Activated T-helper 17 cell treated with anti-CD3 and anti-CD28 coated beads, Interleukin-2, amount 50 U/mL, for 72 hours (primary cell): ENCODE data around the gene KSR1. TPM values are rescaled to one million over a fixed set of nuclear protein-coding genes. Genes with fewer than 3 reads are reported as not detected.
"Not testable (repeated sequence)": the region's sequence is repeated elsewhere in the genome, so short reads cannot be mapped to it uniquely, and the experiment has no call there.

Experiments used
- ATAC-seq: fragments of 150-1000 bp; cut with Tn5 transposase; replicated peaks from 2 replicates; pipeline ENCODE4 v1.10.0; 2021; ENCODE audit warnings: mild to moderate bottlenecking, moderate library complexity
- H3K27ac Mint-ChIP-seq: one replicate; pipeline ENCODE4 v1.8.0; 2022; ENCODE audit warnings: mixed read lengths
- H3K27me3 Mint-ChIP-seq: one replicate; pipeline ENCODE4 v1.8.0; 2022; ENCODE audit warnings: mixed read lengths
- H3K36me3 Mint-ChIP-seq: one replicate; pipeline ENCODE4 v1.8.0; 2022; ENCODE audit warnings: low read depth, mild to moderate bottlenecking, mixed read lengths
- H3K4me1 Mint-ChIP-seq: one replicate; pipeline ENCODE4 v1.8.0; 2022; ENCODE audit warnings: mixed read lengths
- H3K4me3 Mint-ChIP-seq: one replicate; pipeline ENCODE4 v1.8.0; 2022; ENCODE audit warnings: mild to moderate bottlenecking, mixed read lengths
- H3K9me3 Mint-ChIP-seq: one replicate; pipeline ENCODE4 v1.8.0; 2022; ENCODE audit warnings: mixed read lengths
- total RNA-seq, 2 donors: library from RNA; stranded (reverse); gene quantifications; one replicate each; pipeline ENCODE4 v1.2.3, GENCODE V29; 2022

Gene KSR1
- total RNA-seq, 2 donors from 2014 or later, result 46.1 to 52.6 TPM

DNA sequence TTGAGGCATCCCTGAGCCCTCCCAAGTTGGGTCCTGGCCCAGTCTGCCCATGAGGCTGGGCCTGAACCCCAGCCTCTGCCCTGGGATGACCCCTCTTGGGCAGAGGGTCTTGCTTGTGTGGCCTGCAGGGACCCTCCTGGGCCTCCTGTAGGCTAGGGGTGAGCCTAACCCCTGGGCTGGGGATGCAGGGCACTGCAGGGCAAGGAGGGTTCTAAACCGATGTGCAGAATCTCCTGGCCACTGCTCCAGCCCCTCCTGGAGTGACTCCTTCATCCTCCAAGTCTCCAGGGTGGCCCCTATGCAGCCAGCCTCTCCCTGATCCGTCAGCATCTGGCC is 212.2 kb downstream of the KSR1 start:
- no peak for ATAC-seq
- H3K4me1 Mint-ChIP-seq, result no peaks in the 10 kb centered on the region
- no peaks in the 10 kb centered on the region for H3K36me3 Mint-ChIP-seq
- H3K9me3 Mint-ChIP-seq, result no peaks in the 10 kb centered on the region
- no peak overlapping the region for H3K27ac Mint-ChIP-seq
- no peak overlapping the region for H3K4me3 Mint-ChIP-seq
- no peaks in the 10 kb centered on the region for H3K27me3 Mint-ChIP-seq

DNA sequence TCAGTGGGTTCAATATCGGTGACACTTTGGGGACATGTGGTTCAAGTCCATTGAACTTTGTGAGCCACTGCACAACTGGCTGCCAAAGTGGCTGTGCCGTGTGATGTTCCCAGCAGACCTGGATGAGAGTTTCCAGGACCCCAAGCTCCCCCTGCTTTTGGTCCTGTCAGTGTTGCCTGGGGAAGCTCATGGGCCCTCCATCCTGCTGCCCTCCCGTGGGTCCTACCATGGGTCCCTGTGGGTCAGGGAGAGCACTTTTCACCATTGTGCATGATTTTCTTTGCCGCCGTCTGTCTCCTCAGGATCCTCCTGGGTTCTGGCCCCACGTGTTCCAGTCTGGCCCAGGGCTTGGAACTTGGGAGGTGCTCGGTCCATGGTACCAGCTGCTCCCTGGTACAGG is 212.9 kb downstream of the KSR1 start:
- Mint-ChIP-seq H3K36me3 (no peaks in the 10 kb centered on the region), H3K4me3 (no peak overlapping the region), H3K27ac (no peak overlapping the region), H3K9me3 (no peaks in the 10 kb centered on the region), H3K27me3 (no peaks in the 10 kb centered on the region), H3K4me1 (no peaks in the 10 kb centered on the region)
- no peak for ATAC-seq

DNA sequence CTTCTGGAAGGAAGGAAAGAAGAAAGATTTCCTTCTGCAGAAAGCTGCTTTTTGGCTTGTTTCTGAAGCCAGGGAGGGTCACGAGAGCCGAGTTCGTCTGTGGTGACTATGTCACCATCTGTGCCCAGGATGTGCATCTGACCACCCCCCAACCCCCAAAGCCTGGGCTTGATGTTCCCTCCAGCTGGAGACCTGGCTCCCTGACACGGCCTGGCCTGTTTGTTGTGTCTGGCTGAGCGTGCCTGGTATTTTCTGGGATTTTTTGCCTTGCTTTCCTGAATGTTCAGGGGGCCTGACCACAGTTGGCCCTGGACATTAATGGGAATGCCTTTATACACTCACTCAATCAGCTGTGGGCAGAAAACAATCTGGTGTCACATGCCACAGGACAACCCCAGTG is 213.6 kb downstream of the KSR1 start:
- no peaks in the 10 kb centered on the region for H3K4me1 Mint-ChIP-seq
- H3K27ac Mint-ChIP-seq, result no peak overlapping the region
- no peaks in the 10 kb centered on the region for H3K27me3 Mint-ChIP-seq
- no peak for ATAC-seq
- H3K4me3 Mint-ChIP-seq, result no peak overlapping the region
- no peaks in the 10 kb centered on the region for H3K9me3 Mint-ChIP-seq
- no peaks in the 10 kb centered on the region for H3K36me3 Mint-ChIP-seq

DNA sequence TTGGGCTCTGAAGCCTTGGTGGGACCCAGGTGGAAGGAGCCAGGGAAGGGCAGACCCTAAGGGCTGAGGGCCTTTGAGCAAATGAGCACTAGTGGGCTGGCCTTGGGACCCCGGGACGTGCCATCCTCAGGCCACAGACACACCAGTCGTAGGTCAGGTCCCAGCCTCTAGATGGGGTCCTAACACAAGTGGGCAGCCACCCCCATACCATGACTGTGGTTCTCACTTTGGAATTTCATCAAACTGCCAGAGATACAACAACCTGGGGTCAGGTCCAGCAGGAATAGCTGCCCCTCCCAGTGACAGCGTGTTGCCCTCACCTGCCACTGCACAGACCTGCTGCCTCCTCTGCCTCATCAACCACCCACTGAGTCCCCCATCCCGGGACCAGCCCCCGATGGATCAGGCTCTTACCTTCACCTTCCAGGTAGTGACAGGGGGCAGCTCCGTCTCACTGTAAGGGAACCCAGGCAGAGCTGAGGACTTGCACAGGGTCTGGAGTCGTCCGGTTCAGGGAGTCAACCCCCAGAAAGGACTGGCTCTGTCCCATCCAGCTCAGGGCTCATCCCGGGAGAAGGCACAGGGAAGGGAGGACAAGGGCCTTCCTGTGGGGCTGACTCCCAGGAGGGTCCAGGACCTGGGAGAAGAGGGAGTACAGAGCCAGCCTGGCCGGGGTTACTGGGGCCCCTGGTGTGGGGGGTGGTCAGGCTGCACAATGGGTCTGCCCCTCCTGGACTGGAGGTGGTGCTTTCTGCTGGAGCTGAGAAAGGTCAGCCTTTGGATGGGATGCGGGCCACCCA is 214.7 kb downstream of the KSR1 start:
- ATAC-seq, result no peak
- H3K27ac Mint-ChIP-seq, result no peak overlapping the region

DNA sequence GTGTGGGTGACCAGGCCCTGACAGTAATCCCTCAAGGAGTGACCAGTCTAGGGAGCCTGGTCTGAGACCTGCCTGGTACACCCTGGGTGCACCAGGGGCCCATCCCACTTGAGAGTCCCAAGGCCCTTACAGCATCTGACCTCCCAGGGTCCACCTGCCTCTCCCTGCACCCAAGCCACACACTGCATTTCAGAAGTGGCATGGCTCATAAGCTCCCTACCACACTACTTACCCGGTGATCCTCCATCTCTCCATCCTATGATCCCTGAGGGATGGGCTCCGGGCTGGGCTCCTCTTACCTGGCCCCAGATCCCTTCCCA is 215.3 kb downstream of the KSR1 start:
- Mint-ChIP-seq H3K4me3 (no peak overlapping the region), H3K27ac (no peak overlapping the region), H3K9me3 (no peaks in the 10 kb centered on the region), H3K4me1 (no peaks in the 10 kb centered on the region), H3K27me3 (no peaks in the 10 kb centered on the region), H3K36me3 (no peaks in the 10 kb centered on the region)
- no peak for ATAC-seq

More for the DNA sequence above, 214.7 kb downstream of the KSR1 start:
- Mint-ChIP-seq H3K4me1 (no peaks in the 10 kb centered on the region), H3K36me3 (no peaks in the 10 kb centered on the region), H3K9me3 (no peaks in the 10 kb centered on the region), H3K4me3 (no peak overlapping the region), H3K27me3 (no peaks in the 10 kb centered on the region)

GRCh38 chr17:27671977-27672480 is 215.8 kb downstream of the KSR1 start:
- H3K4me1 Mint-ChIP-seq, H3K36me3 Mint-ChIP-seq, ATAC-seq, H3K27me3 Mint-ChIP-seq, H3K9me3 Mint-ChIP-seq, H3K4me3 Mint-ChIP-seq, H3K27ac Mint-ChIP-seq: not testable (repeated sequence)

DNA sequence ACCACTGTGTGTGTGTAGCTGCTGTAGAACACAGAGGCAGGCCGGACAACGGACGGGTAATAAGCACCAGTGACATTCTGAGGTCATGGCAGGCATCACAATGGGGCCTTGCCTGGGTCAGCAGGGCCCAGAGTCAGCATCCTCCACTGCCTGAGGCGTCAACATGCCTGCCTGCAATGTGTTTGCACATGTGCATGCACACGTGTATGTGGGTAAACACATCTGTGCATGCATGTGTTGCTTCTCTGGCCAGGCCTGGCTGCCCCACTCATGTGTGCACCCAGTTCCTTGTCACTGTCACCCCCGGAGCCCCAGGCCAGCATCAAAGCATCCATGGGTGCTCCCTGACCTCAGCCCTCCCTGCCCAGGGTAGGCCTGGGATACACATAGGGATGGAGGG is 218.1 kb downstream of the KSR1 start:
- H3K27ac Mint-ChIP-seq, result no peak overlapping the region
- H3K27me3 Mint-ChIP-seq, result peaks cover 10% of the 10 kb centered on the region
- H3K4me3 Mint-ChIP-seq, result no peak overlapping the region
- H3K9me3 Mint-ChIP-seq, result no peaks in the 10 kb centered on the region
- H3K36me3 Mint-ChIP-seq, result no peaks in the 10 kb centered on the region
- no peaks in the 10 kb centered on the region for H3K4me1 Mint-ChIP-seq
- ATAC-seq, result no peak

Other genes starting within 250 kb of the KSR1 start
- gene WSB1, start 162.3 kb upstream of the KSR1 start, total RNA-seq, result 100 to 1,000 TPM; 118 to 403 TPM
- gene LGALS9, start 174.7 kb downstream of the KSR1 start, total RNA-seq, result 10 to 100 TPM; 29.7 to 36.8 TPM